ENCODE data around the gene NXPH3.

NXPH3 gene

DNA sequence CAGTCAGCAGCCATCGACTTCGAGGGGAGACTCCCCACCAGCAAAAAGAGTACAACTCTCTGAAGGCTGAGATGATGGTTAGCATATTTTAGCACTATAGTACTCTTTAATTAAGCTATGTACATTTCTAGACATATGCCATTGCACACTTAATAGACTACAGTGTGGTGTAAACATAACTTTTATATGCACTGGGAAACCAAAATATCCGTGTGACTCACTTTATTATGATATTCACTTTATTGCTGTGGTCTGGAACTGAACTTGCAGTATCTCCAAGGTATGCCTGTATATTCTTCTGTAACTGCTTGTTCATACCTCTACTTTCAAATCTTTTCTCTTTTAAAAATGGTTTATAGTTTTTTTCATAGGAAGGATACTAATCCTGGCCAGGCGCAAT is 11.0 kb upstream of the NXPH3 start:
- H3K27me3 ChIP-seq (ENCODE audit: insufficient read depth, poor library complexity, severe bottlenecking) = peaks cover 17% of the 10 kb centered on the region
- TF ChIP-seq, protein P1, sequence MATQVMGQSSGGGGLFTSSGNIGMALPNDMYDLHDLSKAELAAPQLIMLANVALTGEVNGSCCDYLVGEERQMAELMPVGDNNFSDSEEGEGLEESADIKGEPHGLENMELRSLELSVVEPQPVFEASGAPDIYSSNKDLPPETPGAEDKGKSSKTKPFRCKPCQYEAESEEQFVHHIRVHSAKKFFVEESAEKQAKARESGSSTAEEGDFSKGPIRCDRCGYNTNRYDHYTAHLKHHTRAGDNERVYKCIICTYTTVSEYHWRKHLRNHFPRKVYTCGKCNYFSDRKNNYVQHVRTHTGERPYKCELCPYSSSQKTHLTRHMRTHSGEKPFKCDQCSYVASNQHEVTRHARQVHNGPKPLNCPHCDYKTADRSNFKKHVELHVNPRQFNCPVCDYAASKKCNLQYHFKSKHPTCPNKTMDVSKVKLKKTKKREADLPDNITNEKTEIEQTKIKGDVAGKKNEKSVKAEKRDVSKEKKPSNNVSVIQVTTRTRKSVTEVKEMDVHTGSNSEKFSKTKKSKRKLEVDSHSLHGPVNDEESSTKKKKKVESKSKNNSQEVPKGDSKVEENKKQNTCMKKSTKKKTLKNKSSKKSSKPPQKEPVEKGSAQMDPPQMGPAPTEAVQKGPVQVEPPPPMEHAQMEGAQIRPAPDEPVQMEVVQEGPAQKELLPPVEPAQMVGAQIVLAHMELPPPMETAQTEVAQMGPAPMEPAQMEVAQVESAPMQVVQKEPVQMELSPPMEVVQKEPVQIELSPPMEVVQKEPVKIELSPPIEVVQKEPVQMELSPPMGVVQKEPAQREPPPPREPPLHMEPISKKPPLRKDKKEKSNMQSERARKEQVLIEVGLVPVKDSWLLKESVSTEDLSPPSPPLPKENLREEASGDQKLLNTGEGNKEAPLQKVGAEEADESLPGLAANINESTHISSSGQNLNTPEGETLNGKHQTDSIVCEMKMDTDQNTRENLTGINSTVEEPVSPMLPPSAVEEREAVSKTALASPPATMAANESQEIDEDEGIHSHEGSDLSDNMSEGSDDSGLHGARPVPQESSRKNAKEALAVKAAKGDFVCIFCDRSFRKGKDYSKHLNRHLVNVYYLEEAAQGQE (IDR thresholded peaks at IDR 0.05; ENCODE audit: insufficient replicate concordance, low read depth) = no peak
- TF ChIP-seq SPI1 (IDR thresholded peaks at IDR 0.05; ENCODE audit: borderline replicate concordance, low read depth) (no peak), POLR2AphosphoS5 (IDR thresholded peaks at IDR 0.05; ENCODE audit: low read depth) (no peak), GABPA (IDR thresholded peaks at IDR 0.05; ENCODE audit: low read depth) (no peak)
- TF ChIP-seq, protein P2, sequence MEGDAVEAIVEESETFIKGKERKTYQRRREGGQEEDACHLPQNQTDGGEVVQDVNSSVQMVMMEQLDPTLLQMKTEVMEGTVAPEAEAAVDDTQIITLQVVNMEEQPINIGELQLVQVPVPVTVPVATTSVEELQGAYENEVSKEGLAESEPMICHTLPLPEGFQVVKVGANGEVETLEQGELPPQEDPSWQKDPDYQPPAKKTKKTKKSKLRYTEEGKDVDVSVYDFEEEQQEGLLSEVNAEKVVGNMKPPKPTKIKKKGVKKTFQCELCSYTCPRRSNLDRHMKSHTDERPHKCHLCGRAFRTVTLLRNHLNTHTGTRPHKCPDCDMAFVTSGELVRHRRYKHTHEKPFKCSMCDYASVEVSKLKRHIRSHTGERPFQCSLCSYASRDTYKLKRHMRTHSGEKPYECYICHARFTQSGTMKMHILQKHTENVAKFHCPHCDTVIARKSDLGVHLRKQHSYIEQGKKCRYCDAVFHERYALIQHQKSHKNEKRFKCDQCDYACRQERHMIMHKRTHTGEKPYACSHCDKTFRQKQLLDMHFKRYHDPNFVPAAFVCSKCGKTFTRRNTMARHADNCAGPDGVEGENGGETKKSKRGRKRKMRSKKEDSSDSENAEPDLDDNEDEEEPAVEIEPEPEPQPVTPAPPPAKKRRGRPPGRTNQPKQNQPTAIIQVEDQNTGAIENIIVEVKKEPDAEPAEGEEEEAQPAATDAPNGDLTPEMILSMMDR (IDR thresholded peaks at IDR 0.05; ENCODE audit: insufficient read depth, low read length) = no peak
- H3K27ac ChIP-seq (replicated peaks) = no peak overlapping the region
- H3K4me3 ChIP-seq (replicated peaks; ENCODE audit: insufficient read depth, low read length) = no peak overlapping the region
- no peak for DNase-seq (ENCODE audit: low read depth in 1 of 2, low spot score in 1 of 2)

DNA sequence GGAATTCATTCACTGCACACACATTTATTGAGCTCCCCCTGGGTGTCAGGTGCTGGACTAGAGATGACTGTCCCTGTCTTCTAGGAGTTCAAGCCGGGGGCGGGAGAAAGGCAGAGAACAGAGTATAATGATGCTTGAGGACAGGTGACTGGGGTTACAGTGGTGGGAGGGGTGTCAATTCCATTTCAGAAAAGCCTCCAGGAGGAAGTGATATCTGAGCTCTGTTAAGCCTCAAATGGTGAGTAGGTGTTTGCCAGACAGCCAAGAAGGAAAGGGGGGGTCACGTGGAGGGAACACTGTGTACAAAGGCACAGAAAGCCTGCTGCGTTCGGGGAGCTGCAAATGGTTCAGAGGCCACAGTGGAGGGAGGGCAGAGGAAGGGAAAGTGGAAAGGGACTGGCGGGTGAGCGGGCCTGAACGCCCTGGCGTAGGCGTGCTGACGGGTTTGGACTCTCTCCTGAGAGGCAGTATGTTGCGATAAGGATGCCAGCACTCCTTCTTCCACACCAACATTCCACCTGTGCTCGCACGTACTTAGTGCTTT is 9.7 kb upstream of the NXPH3 start:
- H3K27ac ChIP-seq (replicated peaks) = no peak overlapping the region
- no peak for DNase-seq (ENCODE audit: low read depth in 1 of 2, low spot score in 1 of 2)

DNA sequence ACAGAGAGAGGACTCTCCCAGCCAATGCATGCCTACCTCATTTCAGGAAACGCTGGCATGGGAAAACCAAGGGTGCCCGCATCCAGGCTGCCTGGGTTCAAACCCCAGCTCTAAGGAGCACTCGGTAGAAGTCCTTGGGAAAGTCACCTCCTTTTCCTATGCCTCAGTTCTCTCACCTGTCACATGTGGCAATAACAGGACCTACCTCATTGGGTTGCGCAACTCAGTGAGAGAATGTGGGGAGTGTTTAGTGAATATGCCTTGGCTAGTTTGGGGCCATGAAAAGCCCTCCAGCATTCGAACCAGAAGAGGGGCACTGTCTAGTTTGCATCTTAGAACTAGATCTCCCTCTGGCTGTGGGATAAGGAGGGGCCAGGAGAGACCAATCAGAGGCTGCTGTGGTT is 9.0 kb upstream of the NXPH3 start:
- no peak overlapping the region for H3K27ac ChIP-seq (replicated peaks)
- H3K27me3 ChIP-seq (ENCODE audit: insufficient read depth, poor library complexity, severe bottlenecking) = peaks cover 17% of the 10 kb centered on the region
- no peak for DNase-seq (ENCODE audit: low read depth in 1 of 2, low spot score in 1 of 2)
- TF ChIP-seq GABPA (IDR thresholded peaks at IDR 0.05; ENCODE audit: low read depth) (no peak), SPI1 (IDR thresholded peaks at IDR 0.05; ENCODE audit: borderline replicate concordance, low read depth) (no peak), POLR2AphosphoS5 (IDR thresholded peaks at IDR 0.05; ENCODE audit: low read depth) (no peak)
- TF ChIP-seq, protein P1 (IDR thresholded peaks at IDR 0.05; ENCODE audit: insufficient replicate concordance, low read depth) = no peak
- TF ChIP-seq, protein P2 (IDR thresholded peaks at IDR 0.05; ENCODE audit: insufficient read depth, low read length) = no peak
- no peak overlapping the region for H3K4me3 ChIP-seq (replicated peaks; ENCODE audit: insufficient read depth, low read length)

More for the DNA sequence above, 9.7 kb upstream of the NXPH3 start:
- no peak overlapping the region for H3K4me3 ChIP-seq (replicated peaks; ENCODE audit: insufficient read depth, low read length)
- TF ChIP-seq GABPA (IDR thresholded peaks at IDR 0.05; ENCODE audit: low read depth) = no peak
- TF ChIP-seq, protein P1 (IDR thresholded peaks at IDR 0.05; ENCODE audit: insufficient replicate concordance, low read depth) = no peak
- TF ChIP-seq SPI1 (IDR thresholded peaks at IDR 0.05; ENCODE audit: borderline replicate concordance, low read depth) = no peak
- no peak for TF ChIP-seq POLR2AphosphoS5 (IDR thresholded peaks at IDR 0.05; ENCODE audit: low read depth)
- TF ChIP-seq, protein P2 (IDR thresholded peaks at IDR 0.05; ENCODE audit: insufficient read depth, low read length) = no peak
- peaks cover 17% of the 10 kb centered on the region for H3K27me3 ChIP-seq (ENCODE audit: insufficient read depth, poor library complexity, severe bottlenecking)

Data from HL-60 (cell line).